Posterior cingulate gyrus (tissue), 11 donors: ENCODE measurements around the gene VCY.
"Not testable (repeated sequence)": the region's sequence is repeated elsewhere in the genome, so short reads cannot be mapped to it uniquely, and the experiment has no call there.

Experiments
- DNase-seq, 10 donors: peaks; one replicate each; pipeline versions ENCODE4 v3.0.0 to v3.0.0-alpha.2; 2020 to 2021; ENCODE audit warnings: mixed read lengths in 3 of 10
- intact Hi-C: fragments of 100-400 bp; cut with DNase I; formaldehyde crosslinking; loops from one replicate; pipeline ENCODE4 v1.15.1; 2023

VCY gene

GRCh38 chrY:13986373-13986772 lies at the start of gene VCY:
VCY (minus strand) TSS chrY:13986473; CDS start chrY:13986440, 33 bp downstream.
- DNase-seq, intact Hi-C loops: not testable (repeated sequence)

GRCh38 chrY:14030395-14030794 lies 44.1 kb upstream of the VCY start:
- intact Hi-C loops, DNase-seq: not testable (repeated sequence)

- DNase-seq, intact Hi-C loops: not testable (repeated sequence)
These were observed 25.6 kb upstream of the VCY start for GRCh38 chrY:14011916-14012315.

GRCh38 chrY:13942406-13942805 lies 43.9 kb downstream of the VCY start:
- intact Hi-C loops, DNase-seq: not testable (repeated sequence)
